A549 (cell line): Measurements from ENCODE around the gene GLIS1.

Experiments used
- CHD2 ChIP-seq: fragments of 150-350 bp; IDR thresholded peaks from 2 replicates; pipeline ENCODE4 v1.6.1; 2014; ENCODE audit warnings: low read length; ENCODE audit not compliant: partially characterized antibody
- CTCF ChIP-seq: fragments of >200 bp; sonication (Bioruptor Twin); formaldehyde crosslinking; IDR thresholded peaks from 3 replicates; pipeline ENCODE4 v1.5.1; 2016
- EP300 ChIP-seq, 2 experiments: fragments of >200 bp; sonication (Bioruptor Twin); formaldehyde crosslinking; IDR thresholded peaks; 2 replicates in 1 of 2; 3 replicates in 1 of 2; pipeline ENCODE4 v1.6.1; 2016 to 2017
- KDM5A ChIP-seq: fragments of 200-600 bp; sonication (generic); IDR thresholded peaks from 2 replicates; pipeline ENCODE4 v1.6.1; 2016; ENCODE audit warnings: antibody characterized with exemption, mild to moderate bottlenecking
- MAFK ChIP-seq: fragments of 450-650 bp; IDR thresholded peaks from 2 replicates; pipeline ENCODE4 v1.6.1; 2014; ENCODE audit not compliant: partially characterized antibody
- NR3C1 ChIP-seq: fragments of >200 bp; sonication (Bioruptor Twin); formaldehyde crosslinking; IDR thresholded peaks from 3 replicates; pipeline ENCODE4 v1.6.1; 2017
- PBX3 ChIP-seq: IDR thresholded peaks from 2 replicates; pipeline ENCODE4 v1.6.1; 2012
- PHF8 ChIP-seq: fragments of 200-600 bp; sonication (generic); IDR thresholded peaks from 2 replicates; pipeline ENCODE4 v1.6.1; 2016; ENCODE audit warnings: low read depth, mild to moderate bottlenecking, antibody characterized with exemption, moderate library complexity, borderline replicate concordance
- POLR2A ChIP-seq: IDR thresholded peaks from 2 replicates; pipeline ENCODE4 v1.6.1; 2012; ENCODE audit warnings: mild to moderate bottlenecking, low read length
- REST ChIP-seq: fragments of 200-600 bp; sonication (generic); IDR thresholded peaks from 2 replicates; pipeline ENCODE4 v1.6.1; 2016; ENCODE audit warnings: antibody characterized with exemption, mild to moderate bottlenecking, moderate library complexity
- SMC3 ChIP-seq: fragments of >200 bp; sonication (Bioruptor Twin); formaldehyde crosslinking; IDR thresholded peaks from 3 replicates; pipeline ENCODE4 v1.6.1; 2018; ENCODE audit warnings: inconsistent platforms
- USF2 ChIP-seq: fragments of 450-650 bp; IDR thresholded peaks from 2 replicates; pipeline ENCODE4 v1.6.1; 2014; ENCODE audit warnings: antibody characterized with exemption

GRCh38 chr1:53693339-53693738 lies 45.6 kb downstream of the GLIS1 start:
- TF ChIP-seq PBX3, result no peak
- TF ChIP-seq CTCF, result no peak
- TF ChIP-seq SMC3, result no peak
- no peak for TF ChIP-seq PHF8
- no peak for TF ChIP-seq POLR2A
- TF ChIP-seq EP300 (IDR thresholded peaks at IDR 0.05), result no peak
- no peak for TF ChIP-seq MAFK
- TF ChIP-seq REST, result no peak
- TF ChIP-seq USF2, result no peak
- no peak for TF ChIP-seq CHD2
- TF ChIP-seq NR3C1, result no peak
- TF ChIP-seq KDM5A, result no peak
